ENCODE results near the gene SGPP2. TPM values are rescaled to one million over a fixed set of nuclear protein-coding genes. Genes with fewer than 3 reads are reported as not detected.

Gene SGPP2
- total RNA-seq, 1 donor from 2014 or later: 0.21 TPM

DNA sequence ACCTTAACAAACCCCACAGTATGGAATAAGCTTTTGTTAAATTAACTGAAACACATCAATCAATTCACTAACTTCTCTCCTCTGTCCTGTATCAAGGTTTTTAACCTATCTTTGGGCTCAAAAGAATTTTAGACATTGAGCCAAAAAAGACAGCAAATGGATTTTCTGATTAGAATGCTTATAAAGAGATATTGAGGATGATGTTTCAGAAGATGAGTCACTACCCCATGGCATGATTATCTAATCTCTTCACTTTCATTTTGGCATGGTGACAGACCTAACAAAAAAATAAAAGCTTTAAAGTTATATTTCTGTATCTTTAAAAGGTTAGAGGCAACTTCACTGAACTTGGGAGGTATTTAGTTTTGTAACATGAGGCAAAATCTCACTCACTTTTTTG, 55.5 kb downstream of the SGPP2 start:
- Histone ChIP-seq H3K9me3 (no peaks in the 10 kb centered on the region), H3K36me3 (no peaks in the 10 kb centered on the region), H3K4me1 (no peaks in the 10 kb centered on the region), H3K27me3 (no peaks in the 10 kb centered on the region), H3K4me3 (no peak overlapping the region), H3K27ac (no peak overlapping the region)
- DNase-seq (ENCODE audit: low spot score in 2 of 2): no peak
- TF ChIP-seq CTCF (IDR thresholded peaks at IDR 0.05): no peak
- intact Hi-C loops (cut with DNase I): no loop called here

DNA sequence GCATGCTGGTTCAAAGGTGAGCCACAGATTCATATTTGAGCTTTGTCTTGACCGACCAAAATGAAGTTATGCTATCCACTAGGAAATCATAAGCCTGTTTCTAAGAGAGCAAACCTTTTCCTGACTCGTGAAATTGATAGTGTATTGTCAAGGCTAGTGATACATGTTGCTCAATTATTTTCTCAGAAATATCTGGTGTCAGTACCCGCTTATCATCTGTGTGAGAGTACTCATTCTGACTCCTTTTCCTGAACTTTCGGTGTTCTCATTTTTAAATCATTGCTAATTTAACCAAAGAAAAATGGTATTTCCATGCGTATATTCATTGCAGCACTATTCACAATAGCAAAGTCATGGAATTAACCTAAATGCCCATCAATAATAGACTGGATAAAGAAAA, 56.2 kb downstream of the SGPP2 start:
- Histone ChIP-seq H3K4me3 (no peak overlapping the region), H3K9me3 (no peaks in the 10 kb centered on the region), H3K27ac (no peak overlapping the region), H3K36me3 (no peaks in the 10 kb centered on the region), H3K27me3 (no peaks in the 10 kb centered on the region), H3K4me1 (no peaks in the 10 kb centered on the region)
- intact Hi-C loops (cut with DNase I): no loop called here
- no peak for TF ChIP-seq CTCF (IDR thresholded peaks at IDR 0.05)
- DNase-seq (ENCODE audit: low spot score in 2 of 2): no peak

DNA sequence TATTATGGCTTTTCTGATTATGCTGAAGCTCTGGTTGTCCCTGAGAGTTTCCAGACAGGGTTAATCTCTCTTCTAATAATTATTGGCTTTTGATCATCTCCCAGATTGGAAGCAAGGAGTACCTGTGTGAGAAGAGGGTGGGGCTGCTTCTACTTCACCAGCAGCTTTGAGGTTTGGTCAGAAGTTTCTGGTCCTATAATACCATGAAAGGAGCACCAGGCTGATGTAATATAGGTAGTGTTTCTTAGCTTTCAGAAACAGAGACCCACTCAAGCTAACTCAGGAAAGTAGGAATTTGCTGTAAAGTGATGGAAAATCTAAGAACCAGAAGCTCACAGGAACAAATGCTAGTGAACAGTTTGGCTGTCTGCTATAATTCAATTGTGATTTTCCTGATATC, 57.6 kb downstream of the SGPP2 start:
- no peaks in the 10 kb centered on the region for H3K36me3 ChIP-seq
- H3K4me3 ChIP-seq: no peak overlapping the region
- no peaks in the 10 kb centered on the region for H3K27me3 ChIP-seq
- intact Hi-C loops (cut with DNase I): no loop called here
- H3K9me3 ChIP-seq: no peaks in the 10 kb centered on the region
- H3K4me1 ChIP-seq: no peaks in the 10 kb centered on the region
- no peak for TF ChIP-seq CTCF (IDR thresholded peaks at IDR 0.05)
- no peak for DNase-seq (ENCODE audit: low spot score in 2 of 2)
- H3K27ac ChIP-seq: no peak overlapping the region

DNA sequence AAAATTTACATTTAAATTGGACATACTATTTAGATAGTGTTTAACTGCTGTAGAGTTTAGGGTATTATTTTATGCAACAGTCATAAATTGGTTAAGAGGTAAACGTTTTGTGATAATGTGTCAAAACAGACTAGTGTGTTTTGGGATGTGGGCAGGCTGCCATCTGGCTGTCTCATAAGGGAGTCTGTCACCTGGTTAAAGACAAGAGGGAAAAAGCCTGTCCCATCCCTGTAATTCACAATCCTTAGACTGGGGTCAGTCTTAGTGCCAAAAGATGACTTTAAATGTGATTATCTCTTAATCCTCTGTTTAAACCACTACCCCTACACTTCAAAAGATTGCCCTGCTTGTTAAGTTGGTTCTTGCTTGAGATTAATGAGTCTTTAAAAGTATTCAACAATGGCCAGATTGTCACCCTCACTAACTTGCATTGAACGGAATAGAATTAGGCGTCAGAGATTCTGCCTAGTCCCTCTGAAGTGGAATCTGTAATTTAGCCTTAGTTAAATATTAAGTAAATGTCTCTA, 59.2 kb downstream of the SGPP2 start:
- intact Hi-C loops (cut with DNase I): no loop called here
- H3K9me3 ChIP-seq: no peaks in the 10 kb centered on the region
- H3K4me1 ChIP-seq: no peaks in the 10 kb centered on the region
- no peaks in the 10 kb centered on the region for H3K27me3 ChIP-seq
- TF ChIP-seq CTCF (IDR thresholded peaks at IDR 0.05): no peak
- no peaks in the 10 kb centered on the region for H3K36me3 ChIP-seq
- no peak for DNase-seq (ENCODE audit: low spot score in 2 of 2)
- H3K27ac ChIP-seq: no peak overlapping the region
- no peak overlapping the region for H3K4me3 ChIP-seq

DNA sequence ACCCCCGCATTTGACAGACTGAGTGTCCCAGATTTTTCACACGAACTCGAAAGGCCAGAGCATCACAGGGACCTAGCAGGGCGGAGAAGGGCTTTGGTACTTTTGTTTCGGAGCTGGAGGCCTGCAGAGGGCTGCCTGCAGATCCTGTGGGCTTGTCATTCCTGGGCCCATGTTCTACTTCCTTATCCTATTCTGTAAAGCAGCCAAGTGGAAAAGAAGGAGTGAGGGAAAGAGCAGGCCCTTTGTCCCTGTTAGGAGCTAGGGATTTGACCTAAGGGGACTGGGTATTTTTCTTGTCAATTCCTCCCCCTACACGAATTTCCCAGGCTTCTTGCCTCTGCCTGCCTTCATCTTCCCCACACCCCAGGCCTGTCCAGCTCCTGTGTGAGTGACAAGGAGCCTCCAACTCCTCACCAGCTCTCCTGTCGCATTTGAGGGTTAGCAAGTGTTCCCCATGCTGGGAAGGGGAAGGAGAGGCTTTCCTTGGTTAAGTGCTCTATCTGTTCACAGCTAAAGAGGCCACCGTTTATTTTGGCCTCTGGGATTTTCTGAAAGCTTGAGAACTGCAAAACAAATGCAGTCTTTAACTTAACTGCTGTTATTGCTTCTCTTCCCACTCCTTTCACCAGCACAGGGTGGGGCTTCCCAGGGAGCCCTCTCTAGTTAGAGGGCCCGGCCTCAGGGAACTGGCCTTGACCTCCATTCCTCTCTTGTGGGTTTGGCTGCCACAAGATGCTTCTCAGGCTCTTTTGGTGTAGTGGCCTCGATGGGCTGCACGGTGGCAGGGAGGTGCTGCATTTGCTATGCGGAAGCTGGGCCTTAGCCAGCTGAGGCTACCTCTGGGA, 61.2 kb downstream of the SGPP2 start:
- no peaks in the 10 kb centered on the region for H3K27me3 ChIP-seq
- no peak for TF ChIP-seq CTCF (IDR thresholded peaks at IDR 0.05)
- H3K27ac ChIP-seq: no peak overlapping the region
- H3K4me1 ChIP-seq: no peaks in the 10 kb centered on the region
- H3K36me3 ChIP-seq: no peaks in the 10 kb centered on the region
- no peaks in the 10 kb centered on the region for H3K9me3 ChIP-seq
- no peak for DNase-seq (ENCODE audit: low spot score in 2 of 2)
- no peak overlapping the region for H3K4me3 ChIP-seq
- intact Hi-C loops (cut with DNase I): no loop called here
